Activated CD4-positive, alpha-beta T cell treated with anti-CD3 and anti-CD28 coated beads, Interleukin-2, amount 10 ng/mL, durations not matched to agents 24 days and 14 days (primary cell): ENCODE data around the gene RAB43. TPM values are rescaled to one million over a fixed set of nuclear protein-coding genes. Genes with fewer than 3 reads are reported as not detected.
A peak's percentile ranks its signal among the peaks of the same experiment; 100 is the strongest.
"Not testable (repeated sequence)": the region's sequence is repeated elsewhere in the genome, so short reads cannot be mapped to it uniquely, and the experiment has no call there.

Experiments
- DNase-seq: peaks from one replicate; pipeline ENCODE4 v3.0.0; 2022
- H3K27ac Mint-ChIP-seq: one replicate; pipeline ENCODE4 v1.8.0; 2022; ENCODE audit warnings: mild to moderate bottlenecking, mixed read lengths
- H3K27me3 Mint-ChIP-seq: one replicate; pipeline ENCODE4 v1.8.0; 2022; ENCODE audit warnings: mixed read lengths
- H3K36me3 Mint-ChIP-seq: one replicate; pipeline ENCODE4 v1.8.0; 2022; ENCODE audit warnings: low read depth, mild to moderate bottlenecking, mixed read lengths
- H3K4me1 Mint-ChIP-seq: one replicate; pipeline ENCODE4 v1.8.0; 2021; ENCODE audit warnings: mixed read lengths
- H3K4me3 Mint-ChIP-seq: one replicate; pipeline ENCODE4 v1.8.0; 2022; ENCODE audit warnings: mild to moderate bottlenecking, moderate library complexity, mixed read lengths
- H3K9me3 Mint-ChIP-seq: one replicate; pipeline ENCODE4 v1.8.0; 2021; ENCODE audit warnings: mixed read lengths
- intact Hi-C: fragments of 100-400 bp; cut with micrococcal nuclease; formaldehyde crosslinking; loops from one replicate; pipeline ENCODE4 v1.15.1; 2023
- total RNA-seq: library from RNA; stranded (reverse); gene quantifications from 2 replicates; pipeline ENCODE4 v1.2.3, GENCODE V29; 2022

The RAB43 gene
- total RNA-seq, 1 donor from 2014 or later: 44.3 TPM

- Mint-ChIP-seq H3K27me3 (peaks cover 6% of the 10 kb centered on the region), H3K36me3 (no peaks in the 10 kb centered on the region), H3K9me3 (no peaks in the 10 kb centered on the region), H3K27ac (no peak overlapping the region), H3K4me1 (peaks cover 8% of the 10 kb centered on the region), H3K4me3 (peak overlapping the region; percentile 65)
- peak; percentile 73 for DNase-seq
- intact Hi-C loops: loop anchor here (5.0 kb wide), 1 partner anchor 54 kb away; the partner anchor contains the start of gene RAB43
Observed at GRCh38 chr3:129068291-129068886, 53.2 kb downstream of the RAB43 start.

- H3K4me1 Mint-ChIP-seq: not testable (repeated sequence)
Observed at GRCh38 chr3:129067719-129068118, 53.9 kb downstream of the RAB43 start.

DNA sequence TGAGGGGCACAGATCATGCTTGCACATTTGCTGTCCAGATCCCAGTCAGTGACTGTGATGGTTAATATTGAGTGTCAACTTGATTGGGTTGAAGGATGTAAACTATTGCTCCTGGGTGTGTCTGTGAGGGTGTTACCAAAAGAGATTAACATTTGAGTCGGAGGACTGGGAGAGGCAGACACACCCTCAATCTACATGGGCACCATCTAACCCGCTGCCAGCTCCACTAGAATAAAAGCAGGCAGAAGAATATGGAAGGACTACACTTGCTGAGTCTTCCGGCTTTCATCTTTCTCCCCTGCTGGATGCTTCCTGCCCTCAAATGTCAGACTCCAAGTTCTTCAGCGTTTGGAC, 55.9 kb downstream of the RAB43 start:
- Mint-ChIP-seq H3K27ac (no peak overlapping the region), H3K27me3 (peaks cover 2% of the 10 kb centered on the region), H3K36me3 (no peaks in the 10 kb centered on the region), H3K4me3 (no peak overlapping the region), H3K9me3 (no peaks in the 10 kb centered on the region), H3K4me1 (peaks cover 8% of the 10 kb centered on the region)
- intact Hi-C loops: loop anchor here (5.0 kb wide), 1 partner anchor 57 kb away; the partner anchor contains the start of gene RAB43
- DNase-seq: no peak

More at GRCh38 chr3:129067719-129068118, 53.9 kb downstream of the RAB43 start:
- DNase-seq: peak; percentile 72
- not testable (repeated sequence) for H3K36me3 Mint-ChIP-seq, H3K27me3 Mint-ChIP-seq, H3K27ac Mint-ChIP-seq, H3K9me3 Mint-ChIP-seq
- peak overlapping the region; percentile 47 for H3K4me3 Mint-ChIP-seq
- intact Hi-C loops: loop anchor here (5.0 kb wide), 1 partner anchor 55 kb away; the partner anchor contains the start of gene RAB43

DNA sequence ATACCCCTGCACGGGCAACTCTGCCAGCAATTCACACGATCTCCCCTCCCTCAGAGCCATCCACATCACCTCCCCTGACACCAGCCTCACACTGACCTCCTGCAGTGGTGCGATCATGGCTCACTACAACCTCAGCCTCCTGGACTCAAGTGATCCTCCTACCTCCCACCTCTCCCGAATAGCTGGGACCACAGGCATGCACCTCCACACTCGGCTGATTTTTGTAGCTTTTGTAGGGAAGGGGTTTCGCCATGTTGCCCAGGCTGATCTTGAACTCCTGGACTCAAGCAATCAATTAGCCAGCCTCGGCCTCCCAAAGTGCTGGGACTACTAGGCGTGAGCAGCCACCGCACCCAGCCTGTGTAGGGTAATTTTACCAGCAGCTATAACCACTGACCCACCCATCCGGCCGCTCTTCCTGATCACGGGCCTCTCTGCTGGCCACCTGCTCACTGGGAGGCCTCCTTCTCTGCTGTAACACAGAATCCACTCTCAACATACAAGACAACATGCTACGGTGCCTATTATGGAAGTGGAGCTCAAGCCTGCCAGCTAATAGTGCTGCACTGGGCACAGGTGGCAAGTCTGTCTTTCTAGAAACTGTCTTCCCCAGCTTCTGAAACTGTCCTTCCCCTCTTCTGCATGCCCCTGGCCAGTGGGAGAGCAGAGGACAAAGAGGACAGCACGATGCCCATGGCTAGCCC, 56.4 kb downstream of the RAB43 start:
- Mint-ChIP-seq H3K4me3 (no peak overlapping the region), H3K9me3 (no peaks in the 10 kb centered on the region), H3K27me3 (peaks cover 2% of the 10 kb centered on the region), H3K4me1 (peaks cover 8% of the 10 kb centered on the region), H3K27ac (no peak overlapping the region), H3K36me3 (no peaks in the 10 kb centered on the region)
- no peak for DNase-seq
- intact Hi-C loops: loop anchor here (5.0 kb wide), 1 partner anchor 57 kb away; the partner anchor contains the start of gene RAB43

GRCh38 chr3:129063841-129064482, 57.6 kb downstream of the RAB43 start:
- no peak overlapping the region for H3K4me3 Mint-ChIP-seq
- intact Hi-C loops: no loop called here
- H3K36me3 Mint-ChIP-seq: no peaks in the 10 kb centered on the region
- H3K27me3 Mint-ChIP-seq: peaks cover 2% of the 10 kb centered on the region
- H3K9me3 Mint-ChIP-seq: no peaks in the 10 kb centered on the region
- DNase-seq: no peak
- no peak overlapping the region for H3K27ac Mint-ChIP-seq
- peaks cover 8% of the 10 kb centered on the region for H3K4me1 Mint-ChIP-seq

GRCh38 chr3:129063091-129063640, 58.4 kb downstream of the RAB43 start:
- Mint-ChIP-seq H3K27me3 (peaks cover 2% of the 10 kb centered on the region), H3K36me3 (no peaks in the 10 kb centered on the region), H3K9me3 (no peaks in the 10 kb centered on the region), H3K4me3 (no peak overlapping the region), H3K4me1 (peaks cover 6% of the 10 kb centered on the region), H3K27ac (no peak overlapping the region)
- intact Hi-C loops: no loop called here
- no peak for DNase-seq

GRCh38 chr3:129061888-129062834, 59.4 kb downstream of the RAB43 start:
- intact Hi-C loops: no loop called here
- no peaks in the 10 kb centered on the region for H3K36me3 Mint-ChIP-seq
- H3K4me1 Mint-ChIP-seq: no peaks in the 10 kb centered on the region
- DNase-seq: no peak
- no peak overlapping the region for H3K27ac Mint-ChIP-seq
- no peak overlapping the region for H3K4me3 Mint-ChIP-seq
- H3K9me3 Mint-ChIP-seq: no peaks in the 10 kb centered on the region
- peaks cover 2% of the 10 kb centered on the region for H3K27me3 Mint-ChIP-seq

GRCh38 chr3:129061023-129061887, 60.3 kb downstream of the RAB43 start:
- Mint-ChIP-seq H3K9me3 (no peaks in the 10 kb centered on the region), H3K27ac (no peak overlapping the region), H3K36me3 (no peaks in the 10 kb centered on the region), H3K27me3 (peaks cover 8% of the 10 kb centered on the region), H3K4me1 (no peaks in the 10 kb centered on the region), H3K4me3 (no peak overlapping the region)
- no peak for DNase-seq
- intact Hi-C loops: no loop called here

GRCh38 chr3:129060276-129061022, 61.2 kb downstream of the RAB43 start, which contains the start of gene GP9:
Gene GP9, plus strand, starts transcription at chr3:129060779. Its CDS starts 961 bp downstream, at chr3:129061740.
- Mint-ChIP-seq H3K27ac (no peak within 1 kb of the TSS), H3K36me3 (no peaks in the 10 kb centered on the region), H3K9me3 (no peaks in the 10 kb centered on the region), H3K4me3 (no peak within 1 kb of the TSS), H3K27me3 (peaks cover 8% of the 10 kb centered on the region), H3K4me1 (no peaks in the 10 kb centered on the region)
- intact Hi-C loops: no loop called here
- no peak for DNase-seq

GRCh38 chr3:129059311-129059958, 62.2 kb downstream of the RAB43 start:
- Mint-ChIP-seq H3K4me3 (no peak overlapping the region), H3K27ac (no peak overlapping the region), H3K27me3 (peaks cover 8% of the 10 kb centered on the region), H3K9me3 (no peaks in the 10 kb centered on the region), H3K4me1 (peaks cover 2% of the 10 kb centered on the region), H3K36me3 (no peaks in the 10 kb centered on the region)
- DNase-seq: no peak
- intact Hi-C loops: no loop called here

GRCh38 chr3:129058441-129059200, 63.0 kb downstream of the RAB43 start:
- no peak for DNase-seq
- intact Hi-C loops: no loop called here
- H3K27ac Mint-ChIP-seq: no peak overlapping the region
- no peak overlapping the region for H3K4me3 Mint-ChIP-seq
- peaks cover 8% of the 10 kb centered on the region for H3K27me3 Mint-ChIP-seq
- no peaks in the 10 kb centered on the region for H3K36me3 Mint-ChIP-seq
- H3K9me3 Mint-ChIP-seq: no peaks in the 10 kb centered on the region
- H3K4me1 Mint-ChIP-seq: peaks cover 5% of the 10 kb centered on the region
